Measurements from ENCODE around the gene OR2A7.
"Not testable (repeated sequence)": the region's sequence is repeated elsewhere in the genome, so short reads cannot be mapped to it uniquely, and the experiment has no call there.

The OR2A7 gene

GRCh38 chr7:144264692-144265091 is at the start of gene OR2A7:
OR2A7 (minus strand) TSS chr7:144264792; CDS start chr7:144259628, 5,164 bp downstream.
- intact Hi-C loops (cut with DNase I; ENCODE audit: low total_unique reads); H3K9me3 ChIP-seq: not testable (repeated sequence)

GRCh38 chr7:144311872-144312469 is 47.4 kb upstream of the OR2A7 start, which contains the start of gene OR2A1:
OR2A1 (plus strand) TSS chr7:144312419; CDS start chr7:144318125, 5,706 bp downstream.
- H3K9me3 ChIP-seq; H3K36me3 ChIP-seq; H3K4me3 ChIP-seq; H3K4me1 ChIP-seq; intact Hi-C loops (cut with DNase I; ENCODE audit: low total_unique reads); H3K27ac ChIP-seq; H3K27me3 ChIP-seq; DNase-seq: not testable (repeated sequence)

More at GRCh38 chr7:144264692-144265091, at the start of gene OR2A7:
- DNase-seq, H3K36me3 ChIP-seq, H3K27me3 ChIP-seq, H3K4me3 ChIP-seq, H3K4me1 ChIP-seq, H3K27ac ChIP-seq: not testable (repeated sequence)

- DNase-seq; H3K9me3 ChIP-seq; H3K4me3 ChIP-seq; H3K27ac ChIP-seq; H3K36me3 ChIP-seq; H3K4me1 ChIP-seq; H3K27me3 ChIP-seq; intact Hi-C loops (cut with DNase I; ENCODE audit: low total_unique reads): not testable (repeated sequence)
These were observed 46.6 kb upstream of the OR2A7 start for GRCh38 chr7:144311218-144311617.

- DNase-seq; H3K27ac ChIP-seq; H3K4me1 ChIP-seq; H3K36me3 ChIP-seq; H3K27me3 ChIP-seq; intact Hi-C loops (cut with DNase I; ENCODE audit: low total_unique reads); H3K9me3 ChIP-seq; H3K4me3 ChIP-seq: not testable (repeated sequence)
These were observed 45.1 kb upstream of the OR2A7 start for GRCh38 chr7:144309702-144310101.

- H3K36me3 ChIP-seq; H3K27me3 ChIP-seq; H3K27ac ChIP-seq; DNase-seq; H3K4me3 ChIP-seq; H3K4me1 ChIP-seq; H3K9me3 ChIP-seq; intact Hi-C loops (cut with DNase I; ENCODE audit: low total_unique reads): not testable (repeated sequence)
These were observed 40.6 kb upstream of the OR2A7 start for GRCh38 chr7:144305156-144305555.

- H3K36me3 ChIP-seq; DNase-seq; intact Hi-C loops (cut with DNase I; ENCODE audit: low total_unique reads); H3K27me3 ChIP-seq; H3K9me3 ChIP-seq; H3K4me3 ChIP-seq; H3K4me1 ChIP-seq; H3K27ac ChIP-seq: not testable (repeated sequence)
These were observed 39.0 kb upstream of the OR2A7 start for GRCh38 chr7:144303607-144304006.

GRCh38 chr7:144302578-144303303 is 38.1 kb upstream of the OR2A7 start:
- H3K27me3 ChIP-seq; DNase-seq; H3K4me3 ChIP-seq; H3K9me3 ChIP-seq; H3K4me1 ChIP-seq; H3K27ac ChIP-seq; H3K36me3 ChIP-seq; intact Hi-C loops (cut with DNase I; ENCODE audit: low total_unique reads): not testable (repeated sequence)

GRCh38 chr7:144293794-144294499 is 29.4 kb upstream of the OR2A7 start:
- H3K9me3 ChIP-seq; DNase-seq; H3K4me3 ChIP-seq; H3K27ac ChIP-seq; H3K27me3 ChIP-seq; intact Hi-C loops (cut with DNase I; ENCODE audit: low total_unique reads); H3K36me3 ChIP-seq; H3K4me1 ChIP-seq: not testable (repeated sequence)

GRCh38 chr7:144292384-144293161 is 28.0 kb upstream of the OR2A7 start:
- H3K36me3 ChIP-seq; H3K4me3 ChIP-seq; H3K4me1 ChIP-seq; intact Hi-C loops (cut with DNase I; ENCODE audit: low total_unique reads); H3K27ac ChIP-seq; H3K9me3 ChIP-seq; H3K27me3 ChIP-seq; DNase-seq: not testable (repeated sequence)

- H3K4me3 ChIP-seq; H3K9me3 ChIP-seq; H3K27ac ChIP-seq; intact Hi-C loops (cut with DNase I; ENCODE audit: low total_unique reads); H3K36me3 ChIP-seq; H3K27me3 ChIP-seq; DNase-seq; H3K4me1 ChIP-seq: not testable (repeated sequence)
These were observed 27.0 kb upstream of the OR2A7 start for GRCh38 chr7:144291607-144292006.

- intact Hi-C loops (cut with DNase I; ENCODE audit: low total_unique reads); H3K4me3 ChIP-seq; H3K27me3 ChIP-seq; DNase-seq; H3K4me1 ChIP-seq; H3K9me3 ChIP-seq; H3K36me3 ChIP-seq; H3K27ac ChIP-seq: not testable (repeated sequence)
These were observed 22.7 kb upstream of the OR2A7 start for GRCh38 chr7:144287171-144287784.

- intact Hi-C loops (cut with DNase I; ENCODE audit: low total_unique reads); H3K4me3 ChIP-seq; H3K4me1 ChIP-seq; DNase-seq; H3K27ac ChIP-seq; H3K36me3 ChIP-seq; H3K9me3 ChIP-seq; H3K27me3 ChIP-seq: not testable (repeated sequence)
These were observed 19.1 kb upstream of the OR2A7 start for GRCh38 chr7:144283716-144284115.

- H3K4me3 ChIP-seq; H3K36me3 ChIP-seq; H3K27me3 ChIP-seq; H3K9me3 ChIP-seq; H3K4me1 ChIP-seq; intact Hi-C loops (cut with DNase I; ENCODE audit: low total_unique reads); DNase-seq; H3K27ac ChIP-seq: not testable (repeated sequence)
These were observed 17.9 kb upstream of the OR2A7 start for GRCh38 chr7:144282490-144282889.
